ENCODE measurements around the gene GLIS1. TPM values are rescaled to one million over a fixed set of nuclear protein-coding genes. Genes with fewer than 3 reads are reported as not detected.

The GLIS1 gene
- total RNA-seq, 1 donor from 2014 or later, result 0.07 TPM

DNA sequence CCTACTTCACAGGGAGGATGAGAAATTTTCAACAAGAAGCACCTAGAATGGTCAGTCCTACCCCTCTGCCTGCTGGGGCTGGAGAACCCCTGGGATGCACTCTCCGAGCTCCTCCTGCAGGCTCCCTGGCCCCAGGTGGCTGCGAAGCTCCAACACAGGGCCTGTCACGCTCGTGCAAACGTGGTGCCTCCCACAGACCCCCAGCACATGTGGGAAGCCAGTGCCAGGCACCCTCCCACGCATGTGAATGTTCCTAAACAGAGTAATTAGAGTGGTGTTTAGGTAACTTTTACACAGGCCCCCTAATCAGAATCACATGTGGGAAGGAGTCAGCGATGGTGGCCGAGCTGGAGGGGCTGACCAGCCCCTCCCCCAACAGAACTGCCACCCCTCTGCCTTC is 28.4 kb downstream of the GLIS1 start:
- no peaks in the 10 kb centered on the region for H3K9me3 ChIP-seq (ENCODE audit: insufficient read depth, low read depth, low read length)
- no peaks in the 10 kb centered on the region for H3K36me3 Mint-ChIP-seq (ENCODE audit: low read depth, unreplicated experiment)
- H3K27me3 Mint-ChIP-seq (ENCODE audit: low read depth, unreplicated experiment), result peaks cover 43% of the 10 kb centered on the region
- no peak overlapping the region for H3K27ac Mint-ChIP-seq (ENCODE audit: unreplicated experiment)
- peaks cover 91% of the 10 kb centered on the region for H4K20me1 ChIP-seq (ENCODE audit: insufficient read depth, low read length)
- TF ChIP-seq EZH2 (IDR thresholded peaks at IDR 0.05; ENCODE audit: insufficient read depth, low read length), result no peak
- DNase-seq (ENCODE audit: low read depth) (no peak), FAIRE-seq (no peak)
- peaks cover 91% of the 10 kb centered on the region for H3K79me2 ChIP-seq (ENCODE audit: insufficient read depth, low read length)
- no peak overlapping the region for H3K4me3 Mint-ChIP-seq (ENCODE audit: unreplicated experiment)
- H3K27ac ChIP-seq (ENCODE audit: low read depth, low read length), result no peak overlapping the region
- peaks cover 6% of the 10 kb centered on the region for H3K9me3 Mint-ChIP-seq (ENCODE audit: unreplicated experiment)
- H3K4me1 ChIP-seq (ENCODE audit: insufficient read depth, low read length), result no peaks in the 10 kb centered on the region
- no peaks in the 10 kb centered on the region for H3K27me3 ChIP-seq (ENCODE audit: insufficient read depth, low read length)
- no peak overlapping the region for H3K9ac ChIP-seq (ENCODE audit: low read length)
- no peak overlapping the region for H3K4me2 ChIP-seq (ENCODE audit: low read length)
- H2AFZ ChIP-seq (ENCODE audit: low read depth, low read length), result no peak overlapping the region
- no peaks in the 10 kb centered on the region for H3K4me1 Mint-ChIP-seq (ENCODE audit: low read depth, unreplicated experiment)
- no peaks in the 10 kb centered on the region for H3K36me3 ChIP-seq (ENCODE audit: insufficient read depth, low read length)
- no peak overlapping the region for H3K4me3 ChIP-seq (ENCODE audit: insufficient read depth, low read depth, low read length)

DNA sequence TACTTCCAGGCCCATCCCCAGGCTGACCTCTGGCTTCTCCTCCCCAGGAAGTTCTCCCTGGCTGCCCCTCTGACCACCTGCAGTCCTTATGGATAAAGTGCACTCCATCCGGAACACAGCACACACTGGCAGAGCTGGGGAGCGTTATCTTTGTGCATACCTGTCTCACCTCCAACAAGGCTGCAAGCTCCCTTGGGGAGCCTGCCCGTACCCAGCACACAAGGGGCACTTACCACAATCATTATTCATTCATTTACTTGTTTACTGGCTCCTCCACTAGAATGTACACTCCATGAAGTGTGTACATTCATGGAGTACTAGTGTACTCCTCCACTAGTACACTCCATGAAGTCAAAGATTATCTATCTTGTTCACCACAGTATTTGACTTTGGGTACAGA is 30.3 kb downstream of the GLIS1 start:
- Mint-ChIP-seq H3K27me3 (ENCODE audit: low read depth, unreplicated experiment) (peaks cover 62% of the 10 kb centered on the region), H3K4me3 (ENCODE audit: unreplicated experiment) (no peak overlapping the region), H3K4me1 (ENCODE audit: low read depth, unreplicated experiment) (no peaks in the 10 kb centered on the region), H3K27ac (ENCODE audit: unreplicated experiment) (no peak overlapping the region), H3K36me3 (ENCODE audit: low read depth, unreplicated experiment) (no peaks in the 10 kb centered on the region), H3K9me3 (ENCODE audit: unreplicated experiment) (peaks cover 6% of the 10 kb centered on the region)
- H3K27ac ChIP-seq (ENCODE audit: low read depth, low read length), result no peak overlapping the region
- H2AFZ ChIP-seq (ENCODE audit: low read depth, low read length), result no peak overlapping the region
- TF ChIP-seq, protein P1, sequence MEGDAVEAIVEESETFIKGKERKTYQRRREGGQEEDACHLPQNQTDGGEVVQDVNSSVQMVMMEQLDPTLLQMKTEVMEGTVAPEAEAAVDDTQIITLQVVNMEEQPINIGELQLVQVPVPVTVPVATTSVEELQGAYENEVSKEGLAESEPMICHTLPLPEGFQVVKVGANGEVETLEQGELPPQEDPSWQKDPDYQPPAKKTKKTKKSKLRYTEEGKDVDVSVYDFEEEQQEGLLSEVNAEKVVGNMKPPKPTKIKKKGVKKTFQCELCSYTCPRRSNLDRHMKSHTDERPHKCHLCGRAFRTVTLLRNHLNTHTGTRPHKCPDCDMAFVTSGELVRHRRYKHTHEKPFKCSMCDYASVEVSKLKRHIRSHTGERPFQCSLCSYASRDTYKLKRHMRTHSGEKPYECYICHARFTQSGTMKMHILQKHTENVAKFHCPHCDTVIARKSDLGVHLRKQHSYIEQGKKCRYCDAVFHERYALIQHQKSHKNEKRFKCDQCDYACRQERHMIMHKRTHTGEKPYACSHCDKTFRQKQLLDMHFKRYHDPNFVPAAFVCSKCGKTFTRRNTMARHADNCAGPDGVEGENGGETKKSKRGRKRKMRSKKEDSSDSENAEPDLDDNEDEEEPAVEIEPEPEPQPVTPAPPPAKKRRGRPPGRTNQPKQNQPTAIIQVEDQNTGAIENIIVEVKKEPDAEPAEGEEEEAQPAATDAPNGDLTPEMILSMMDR (IDR thresholded peaks at IDR 0.05; ENCODE audit: insufficient read depth, low read depth, low read length), result no peak
- TF ChIP-seq EZH2 (IDR thresholded peaks at IDR 0.05; ENCODE audit: insufficient read depth, low read length), result no peak
- H4K20me1 ChIP-seq (ENCODE audit: insufficient read depth, low read length), result peaks cover 91% of the 10 kb centered on the region
- no peaks in the 10 kb centered on the region for H3K4me1 ChIP-seq (ENCODE audit: insufficient read depth, low read length)
- H3K27me3 ChIP-seq (ENCODE audit: insufficient read depth, low read length), result no peaks in the 10 kb centered on the region
- no peak overlapping the region for H3K4me3 ChIP-seq (ENCODE audit: insufficient read depth, low read depth, low read length)
- no peaks in the 10 kb centered on the region for H3K36me3 ChIP-seq (ENCODE audit: insufficient read depth, low read length)
- FAIRE-seq, result no peak
- H3K4me2 ChIP-seq (ENCODE audit: low read length), result no peak overlapping the region
- H3K9ac ChIP-seq (ENCODE audit: low read length), result no peak overlapping the region
- H3K9me3 ChIP-seq (ENCODE audit: insufficient read depth, low read depth, low read length), result no peaks in the 10 kb centered on the region
- peaks cover 83% of the 10 kb centered on the region for H3K79me2 ChIP-seq (ENCODE audit: insufficient read depth, low read length)
- DNase-seq (ENCODE audit: low read depth), result no peak

DNA sequence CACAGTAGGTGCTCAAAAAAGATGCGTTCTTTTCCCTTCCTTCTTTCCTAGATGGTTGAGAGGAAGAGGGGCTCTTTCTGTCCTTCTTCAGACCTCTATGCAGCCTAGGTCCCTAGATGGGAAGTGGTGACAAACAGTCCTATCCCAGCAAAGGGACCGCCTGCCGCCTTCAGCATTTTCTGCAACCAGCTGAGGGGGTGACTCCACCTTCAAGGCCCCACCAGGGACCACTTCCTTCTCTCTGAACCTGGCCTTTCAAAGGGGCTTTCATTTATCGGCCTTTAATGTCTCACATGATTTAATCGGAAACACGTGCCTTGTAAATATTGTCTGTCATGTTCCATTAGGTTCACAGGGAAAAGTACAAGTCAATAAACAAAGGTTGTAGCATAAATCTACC is 32.6 kb downstream of the GLIS1 start:
- no peak overlapping the region for H3K4me3 ChIP-seq (ENCODE audit: insufficient read depth, low read depth, low read length)
- H3K36me3 ChIP-seq (ENCODE audit: insufficient read depth, low read length), result no peaks in the 10 kb centered on the region
- peaks cover 1% of the 10 kb centered on the region for H3K9me3 ChIP-seq (ENCODE audit: insufficient read depth, low read depth, low read length)
- no peak overlapping the region for H2AFZ ChIP-seq (ENCODE audit: low read depth, low read length)
- Mint-ChIP-seq H3K27ac (ENCODE audit: unreplicated experiment) (no peak overlapping the region), H3K27me3 (ENCODE audit: low read depth, unreplicated experiment) (peaks cover 65% of the 10 kb centered on the region), H3K9me3 (ENCODE audit: unreplicated experiment) (peaks cover 3% of the 10 kb centered on the region), H3K4me3 (ENCODE audit: unreplicated experiment) (no peak overlapping the region), H3K4me1 (ENCODE audit: low read depth, unreplicated experiment) (no peaks in the 10 kb centered on the region), H3K36me3 (ENCODE audit: low read depth, unreplicated experiment) (no peaks in the 10 kb centered on the region)
- H3K79me2 ChIP-seq (ENCODE audit: insufficient read depth, low read length), result peaks cover 83% of the 10 kb centered on the region
- H3K27me3 ChIP-seq (ENCODE audit: insufficient read depth, low read length), result no peaks in the 10 kb centered on the region
- FAIRE-seq (no peak), DNase-seq (ENCODE audit: low read depth) (no peak)
- H3K27ac ChIP-seq (ENCODE audit: low read depth, low read length), result no peak overlapping the region
- H4K20me1 ChIP-seq (ENCODE audit: insufficient read depth, low read length), result peaks cover 90% of the 10 kb centered on the region
- H3K4me2 ChIP-seq (ENCODE audit: low read length), result no peak overlapping the region
- TF ChIP-seq EZH2 (IDR thresholded peaks at IDR 0.05; ENCODE audit: insufficient read depth, low read length), result no peak
- TF ChIP-seq, protein P1 (IDR thresholded peaks at IDR 0.05; ENCODE audit: insufficient read depth, low read depth, low read length), result no peak
- no peak overlapping the region for H3K9ac ChIP-seq (ENCODE audit: low read length)
- no peaks in the 10 kb centered on the region for H3K4me1 ChIP-seq (ENCODE audit: insufficient read depth, low read length)
